ENCODE data around the gene IGSF9B. TPM values are rescaled to one million over a fixed set of nuclear protein-coding genes. Genes with fewer than 3 reads are reported as not detected.

The IGSF9B gene
- total and polyA plus RNA-seq, 9 donors = 4.7 to 17.1 (median 13.4) TPM

DNA sequence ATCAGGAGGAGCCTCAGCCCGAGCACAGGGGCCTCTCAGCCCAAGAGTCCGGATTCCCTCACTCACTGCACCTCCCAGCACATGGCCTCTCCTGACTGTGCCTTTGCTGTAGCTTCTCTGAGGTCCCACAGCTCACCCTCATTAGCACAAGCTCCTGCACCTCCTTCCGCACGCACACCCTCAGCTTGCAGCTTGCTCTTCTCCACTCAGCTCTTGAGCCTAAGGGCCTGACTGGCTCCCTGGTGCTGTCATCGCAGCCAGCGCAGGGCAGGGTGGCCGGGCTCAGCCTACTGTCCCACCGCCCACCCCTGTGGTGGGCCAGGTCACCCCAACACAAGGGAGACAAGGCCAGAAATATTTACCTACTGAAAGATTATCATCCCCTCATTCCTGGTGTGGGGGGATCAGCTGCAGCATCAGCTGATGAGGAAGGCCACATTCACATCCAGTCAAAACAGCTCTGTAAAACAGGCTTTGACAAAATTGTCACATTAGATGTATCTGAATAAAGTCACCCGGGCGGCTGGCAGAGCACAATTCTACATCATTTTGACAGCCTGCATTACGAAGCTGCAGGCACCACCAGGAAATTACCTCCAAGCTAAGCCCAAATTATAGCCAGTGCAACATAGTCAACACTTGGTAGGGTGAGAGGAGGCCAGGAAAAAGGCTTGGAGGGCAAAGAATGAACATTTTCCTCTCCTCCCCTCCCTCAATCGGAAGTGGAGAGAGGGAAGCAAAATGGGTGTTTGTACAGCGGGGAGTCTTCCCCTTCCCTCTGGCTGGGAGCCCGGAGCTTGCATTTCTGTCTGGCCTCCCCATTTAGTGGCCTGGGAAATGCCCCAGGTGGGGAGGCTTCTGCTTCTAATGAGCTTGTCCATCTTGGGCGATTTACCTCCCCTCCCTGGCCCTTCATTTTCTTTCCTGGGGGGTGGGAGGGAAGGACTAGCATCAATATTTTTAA, 29.5 kb upstream of the IGSF9B start:
- WGBS (ENCODE audit: insufficient coverage) = 70% methylated on average over 6 of the region's 15 CpGs
- no peaks in the 10 kb centered on the region for H3K9me3 ChIP-seq (replicated peaks; ENCODE audit: control insufficient read depth, low read depth, low read length)
- H3K27ac ChIP-seq (ENCODE audit: low read length) = no peak overlapping the region
- no peak overlapping the region for H3K4me3 ChIP-seq (ENCODE audit: low read length)
- peaks cover 5% of the 10 kb centered on the region for H3K4me1 ChIP-seq (ENCODE audit: control insufficient read depth, insufficient read depth, low read length)
- DNase-seq = no peak
- H3K27me3 ChIP-seq (ENCODE audit: control insufficient read depth, insufficient read depth, low read length) = peaks cover 10% of the 10 kb centered on the region
- no peaks in the 10 kb centered on the region for H3K36me3 ChIP-seq (ENCODE audit: control insufficient read depth, insufficient read depth, low read length)

DNA sequence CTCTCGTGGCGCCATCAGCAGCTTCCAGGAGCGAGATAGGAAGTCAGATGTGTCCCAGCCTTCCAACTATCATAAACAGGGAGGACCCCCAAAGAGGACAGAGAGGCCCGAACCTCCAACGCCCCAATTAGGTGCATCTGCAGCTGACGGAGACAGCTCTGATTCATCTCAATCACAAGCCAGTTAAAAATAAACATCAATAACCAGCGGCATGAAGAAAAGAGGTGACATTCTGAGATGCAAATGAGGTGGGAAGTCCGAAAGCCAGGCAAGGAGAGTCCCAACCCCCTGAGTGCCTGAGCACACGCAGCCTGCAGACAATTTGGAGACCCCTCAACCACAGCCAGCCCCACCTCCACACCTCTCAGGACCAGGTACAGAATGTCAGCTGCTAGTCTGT, 28.1 kb upstream of the IGSF9B start:
- 85% methylated on average over 4 of the region's 9 CpGs for WGBS (ENCODE audit: insufficient coverage)
- Histone ChIP-seq H3K27ac (ENCODE audit: low read length) (no peak overlapping the region), H3K4me1 (ENCODE audit: control insufficient read depth, insufficient read depth, low read length) (peaks cover 10% of the 10 kb centered on the region), H3K27me3 (ENCODE audit: control insufficient read depth, insufficient read depth, low read length) (peaks cover 12% of the 10 kb centered on the region), H3K36me3 (ENCODE audit: control insufficient read depth, insufficient read depth, low read length) (no peaks in the 10 kb centered on the region), H3K9me3 (replicated peaks; ENCODE audit: control insufficient read depth, low read depth, low read length) (no peaks in the 10 kb centered on the region), H3K4me3 (ENCODE audit: low read length) (no peak overlapping the region)
- no peak for DNase-seq

DNA sequence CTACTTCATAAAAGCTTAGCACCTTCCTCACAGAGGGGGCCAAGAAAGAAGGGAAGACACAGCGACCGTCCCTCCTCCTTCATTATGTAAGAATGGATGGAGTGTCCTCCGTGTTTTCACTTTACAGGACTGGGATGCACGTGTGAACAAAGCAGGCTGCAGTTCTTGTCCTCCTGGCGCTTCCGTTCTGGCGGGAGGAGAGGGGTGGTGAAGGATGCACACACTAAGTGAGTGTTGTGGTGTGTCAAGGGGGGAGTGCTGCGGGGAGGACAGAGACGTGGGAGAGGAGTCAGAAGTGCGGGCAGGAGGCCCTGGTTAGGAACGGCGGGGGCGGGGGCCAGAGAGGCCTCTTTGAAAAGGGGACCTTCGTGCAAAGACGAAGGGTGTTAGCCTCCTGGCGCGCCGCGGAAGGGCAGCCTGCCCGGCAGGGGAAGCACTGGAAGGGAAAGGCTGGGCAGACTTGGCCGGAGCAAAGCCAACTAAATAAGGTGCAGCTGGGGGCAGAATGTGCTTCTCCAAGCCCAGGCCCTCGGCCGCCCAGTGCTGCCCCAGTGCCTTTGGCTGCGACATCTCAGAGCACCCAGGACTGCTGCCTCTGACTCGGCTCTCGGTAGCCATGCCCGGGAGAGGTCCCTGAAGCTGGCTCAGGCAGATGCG, 27.0 kb upstream of the IGSF9B start:
- no peaks in the 10 kb centered on the region for H3K36me3 ChIP-seq (ENCODE audit: control insufficient read depth, insufficient read depth, low read length)
- 77% methylated on average over 22 of the region's 28 CpGs for WGBS (ENCODE audit: insufficient coverage)
- H3K4me3 ChIP-seq (ENCODE audit: low read length) = no peak overlapping the region
- no peaks in the 10 kb centered on the region for H3K9me3 ChIP-seq (replicated peaks; ENCODE audit: control insufficient read depth, low read depth, low read length)
- H3K27ac ChIP-seq (ENCODE audit: low read length) = no peak overlapping the region
- H3K4me1 ChIP-seq (ENCODE audit: control insufficient read depth, insufficient read depth, low read length) = peaks cover 10% of the 10 kb centered on the region
- DNase-seq = no peak
- H3K27me3 ChIP-seq (ENCODE audit: control insufficient read depth, insufficient read depth, low read length) = peaks cover 12% of the 10 kb centered on the region

DNA sequence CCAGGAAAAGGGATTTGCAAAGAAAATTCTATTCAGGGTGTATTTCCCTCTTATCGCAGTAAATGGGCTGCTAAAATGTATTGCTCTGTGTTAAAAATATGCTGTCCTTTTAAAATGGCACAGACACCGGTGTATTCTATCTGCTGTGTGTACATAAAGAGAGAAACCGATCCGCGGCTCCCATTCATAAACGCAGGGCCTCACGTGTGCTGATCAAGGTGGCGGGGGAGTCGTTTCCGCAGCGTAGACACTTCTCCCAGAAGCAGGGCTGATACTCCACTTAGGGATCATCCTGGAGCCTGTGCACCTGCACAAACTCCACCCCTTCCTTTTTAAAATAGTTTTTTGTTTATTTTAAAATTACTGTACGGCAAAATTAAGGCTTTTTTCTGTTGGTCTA, 26.1 kb upstream of the IGSF9B start:
- H3K27me3 ChIP-seq (ENCODE audit: control insufficient read depth, insufficient read depth, low read length) = peaks cover 12% of the 10 kb centered on the region
- no peak for DNase-seq
- no peak overlapping the region for H3K27ac ChIP-seq (ENCODE audit: low read length)
- peaks cover 10% of the 10 kb centered on the region for H3K4me1 ChIP-seq (ENCODE audit: control insufficient read depth, insufficient read depth, low read length)
- H3K9me3 ChIP-seq (replicated peaks; ENCODE audit: control insufficient read depth, low read depth, low read length) = no peaks in the 10 kb centered on the region
- 72% methylated on average over 6 of the region's 12 CpGs for WGBS (ENCODE audit: insufficient coverage)
- no peak overlapping the region for H3K4me3 ChIP-seq (ENCODE audit: low read length)
- no peaks in the 10 kb centered on the region for H3K36me3 ChIP-seq (ENCODE audit: control insufficient read depth, insufficient read depth, low read length)

DNA sequence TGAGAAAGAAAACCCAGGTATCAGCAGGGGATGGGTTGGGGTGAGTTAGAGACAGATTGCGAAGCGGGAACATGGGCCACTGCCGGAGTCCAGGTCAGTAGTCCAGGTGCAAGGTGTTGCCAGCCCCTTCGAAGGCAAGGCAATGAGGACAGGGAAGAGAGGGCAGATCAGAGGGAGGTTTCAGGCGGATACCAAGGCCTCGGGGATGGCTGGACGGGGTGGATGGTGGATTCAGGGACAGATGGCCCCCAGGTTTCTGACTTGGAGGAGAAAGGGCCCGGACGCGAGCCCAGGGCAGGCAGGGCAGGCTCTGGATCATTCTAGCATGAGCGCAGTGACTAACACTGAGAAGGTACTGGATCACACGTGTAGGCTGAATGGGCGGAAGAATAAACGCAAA, 25.4 kb upstream of the IGSF9B start:
- H3K4me3 ChIP-seq (ENCODE audit: low read length) = no peak overlapping the region
- H3K27me3 ChIP-seq (ENCODE audit: control insufficient read depth, insufficient read depth, low read length) = peaks cover 16% of the 10 kb centered on the region
- H3K36me3 ChIP-seq (ENCODE audit: control insufficient read depth, insufficient read depth, low read length) = no peaks in the 10 kb centered on the region
- WGBS (ENCODE audit: insufficient coverage) = 83% methylated on average over 14 of the region's 14 CpGs
- H3K4me1 ChIP-seq (ENCODE audit: control insufficient read depth, insufficient read depth, low read length) = peaks cover 10% of the 10 kb centered on the region
- H3K27ac ChIP-seq (ENCODE audit: low read length) = no peak overlapping the region
- H3K9me3 ChIP-seq (replicated peaks; ENCODE audit: control insufficient read depth, low read depth, low read length) = no peaks in the 10 kb centered on the region
- DNase-seq = no peak

DNA sequence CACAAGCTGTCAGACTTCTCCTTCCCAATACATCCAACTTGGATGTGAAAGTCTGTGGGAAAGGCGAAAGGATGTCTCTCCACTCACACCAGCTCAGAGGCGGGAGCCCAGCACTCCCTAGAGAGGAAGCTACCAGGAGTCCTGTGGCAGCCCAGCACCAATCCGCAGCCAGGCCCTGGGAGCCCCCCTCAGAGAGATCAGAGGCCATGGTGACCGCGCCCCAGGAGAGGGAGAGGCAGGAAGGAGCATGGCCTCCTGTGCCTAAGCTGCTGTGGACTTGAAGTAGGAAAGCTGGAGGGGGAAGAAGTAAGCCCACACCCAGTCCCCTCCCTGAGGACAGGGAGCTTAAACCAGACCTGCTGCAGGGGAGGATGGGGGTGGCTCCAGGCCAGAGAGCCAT, 24.4 kb upstream of the IGSF9B start:
- 80% methylated on average over 1 of the region's 5 CpGs for WGBS (ENCODE audit: insufficient coverage)
- Histone ChIP-seq H3K36me3 (ENCODE audit: control insufficient read depth, insufficient read depth, low read length) (no peaks in the 10 kb centered on the region), H3K9me3 (replicated peaks; ENCODE audit: control insufficient read depth, low read depth, low read length) (no peaks in the 10 kb centered on the region), H3K27me3 (ENCODE audit: control insufficient read depth, insufficient read depth, low read length) (peaks cover 22% of the 10 kb centered on the region), H3K27ac (ENCODE audit: low read length) (peak overlapping the region; percentile 51), H3K4me3 (ENCODE audit: low read length) (no peak overlapping the region), H3K4me1 (ENCODE audit: control insufficient read depth, insufficient read depth, low read length) (peaks cover 6% of the 10 kb centered on the region)
- peak; percentile 8 for DNase-seq

DNA sequence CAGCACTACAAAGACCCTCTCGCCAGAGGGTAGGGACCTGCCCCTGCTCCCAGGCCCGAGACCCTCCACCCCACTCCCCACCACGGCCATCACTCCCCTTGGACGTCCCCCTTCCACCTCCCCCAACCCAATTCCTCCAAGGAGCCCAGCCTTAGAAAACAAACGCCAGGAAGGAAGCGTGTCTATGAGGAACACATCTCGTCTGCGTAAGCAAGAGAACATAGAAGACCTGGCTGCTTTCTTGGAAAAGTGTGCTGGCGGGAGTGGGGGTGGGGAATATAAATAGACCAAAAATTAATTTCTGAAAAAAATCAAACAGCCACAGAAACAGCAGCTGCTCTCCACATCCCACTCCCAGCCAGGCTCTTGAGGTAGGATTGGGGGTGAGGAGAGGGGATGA, 23.9 kb upstream of the IGSF9B start:
- H3K4me1 ChIP-seq (ENCODE audit: control insufficient read depth, insufficient read depth, low read length) = peaks cover 6% of the 10 kb centered on the region
- no peaks in the 10 kb centered on the region for H3K36me3 ChIP-seq (ENCODE audit: control insufficient read depth, insufficient read depth, low read length)
- H3K4me3 ChIP-seq (ENCODE audit: low read length) = no peak overlapping the region
- DNase-seq = peak; percentile 41
- peak overlapping the region; percentile 51 for H3K27ac ChIP-seq (ENCODE audit: low read length)
- H3K9me3 ChIP-seq (replicated peaks; ENCODE audit: control insufficient read depth, low read depth, low read length) = no peaks in the 10 kb centered on the region
- 10% methylated on average over 2 of the region's 9 CpGs for WGBS (ENCODE audit: insufficient coverage)
- peaks cover 22% of the 10 kb centered on the region for H3K27me3 ChIP-seq (ENCODE audit: control insufficient read depth, insufficient read depth, low read length)

DNA sequence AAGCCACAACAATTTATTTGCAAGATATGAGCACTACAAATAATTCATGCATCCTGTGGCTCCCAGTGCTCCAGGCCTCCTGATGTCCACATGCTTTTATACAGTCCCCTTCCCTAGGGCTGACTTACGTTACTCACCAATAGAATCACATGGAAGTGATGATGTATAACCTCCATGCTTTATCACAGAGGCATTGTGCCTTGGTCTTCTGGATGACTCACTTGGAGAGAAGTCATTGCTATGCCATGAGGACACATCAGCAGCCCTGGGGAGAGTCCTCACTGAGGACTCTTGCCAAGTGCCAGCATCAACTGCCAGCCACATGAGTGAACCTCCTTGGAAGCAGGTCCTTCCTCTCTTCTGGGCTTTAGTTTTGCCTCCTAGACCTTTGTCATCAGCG, 22.0 kb upstream of the IGSF9B start:
- H3K4me1 ChIP-seq (ENCODE audit: control insufficient read depth, insufficient read depth, low read length) = peaks cover 6% of the 10 kb centered on the region
- no peak overlapping the region for H3K4me3 ChIP-seq (ENCODE audit: low read length)
- H3K36me3 ChIP-seq (ENCODE audit: control insufficient read depth, insufficient read depth, low read length) = no peaks in the 10 kb centered on the region
- WGBS (ENCODE audit: insufficient coverage) = 80% methylated on average over 1 of the region's 2 CpGs
- DNase-seq = no peak
- H3K9me3 ChIP-seq (replicated peaks; ENCODE audit: control insufficient read depth, low read depth, low read length) = no peaks in the 10 kb centered on the region
- no peak overlapping the region for H3K27ac ChIP-seq (ENCODE audit: low read length)
- H3K27me3 ChIP-seq (ENCODE audit: control insufficient read depth, insufficient read depth, low read length) = peaks cover 28% of the 10 kb centered on the region

DNA sequence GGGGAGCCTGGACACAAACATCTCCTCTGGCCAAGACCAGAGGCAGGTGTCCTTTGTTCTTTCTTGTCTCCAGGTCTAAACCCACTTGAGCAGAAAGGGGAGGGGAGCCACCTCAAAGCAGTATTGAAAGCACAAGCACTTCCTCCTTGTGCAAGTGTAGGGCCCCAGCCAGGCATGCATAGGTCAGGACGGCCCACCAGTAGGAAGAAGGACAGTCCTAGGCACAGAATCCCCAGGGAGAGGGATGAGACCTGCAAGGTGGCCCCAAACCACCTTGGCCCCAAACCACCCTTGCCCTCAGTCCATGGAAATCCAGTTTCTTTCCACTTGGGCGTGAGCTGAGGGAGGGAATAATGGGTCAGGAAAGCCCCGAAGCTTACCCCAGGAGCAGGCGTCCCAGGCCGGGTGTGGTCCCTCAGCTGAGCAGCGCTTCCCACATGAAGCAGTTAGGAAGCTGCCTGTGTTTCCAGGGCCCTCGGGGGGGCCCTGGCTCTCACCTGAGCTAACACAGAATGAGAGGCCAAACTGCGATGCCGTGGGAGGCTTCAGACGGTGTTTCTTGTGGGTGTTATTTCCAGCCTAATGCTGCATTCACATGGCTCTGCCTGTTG, 20.4 kb upstream of the IGSF9B start:
- Histone ChIP-seq H3K27me3 (ENCODE audit: control insufficient read depth, insufficient read depth, low read length) (peaks cover 25% of the 10 kb centered on the region), H3K9me3 (replicated peaks; ENCODE audit: control insufficient read depth, low read depth, low read length) (no peaks in the 10 kb centered on the region), H3K4me3 (ENCODE audit: low read length) (no peak overlapping the region), H3K4me1 (ENCODE audit: control insufficient read depth, insufficient read depth, low read length) (peaks cover 6% of the 10 kb centered on the region), H3K36me3 (ENCODE audit: control insufficient read depth, insufficient read depth, low read length) (no peaks in the 10 kb centered on the region), H3K27ac (ENCODE audit: low read length) (no peak overlapping the region)
- no peak for DNase-seq
- WGBS (ENCODE audit: insufficient coverage) = 65% methylated on average over 7 of the region's 10 CpGs

DNA sequence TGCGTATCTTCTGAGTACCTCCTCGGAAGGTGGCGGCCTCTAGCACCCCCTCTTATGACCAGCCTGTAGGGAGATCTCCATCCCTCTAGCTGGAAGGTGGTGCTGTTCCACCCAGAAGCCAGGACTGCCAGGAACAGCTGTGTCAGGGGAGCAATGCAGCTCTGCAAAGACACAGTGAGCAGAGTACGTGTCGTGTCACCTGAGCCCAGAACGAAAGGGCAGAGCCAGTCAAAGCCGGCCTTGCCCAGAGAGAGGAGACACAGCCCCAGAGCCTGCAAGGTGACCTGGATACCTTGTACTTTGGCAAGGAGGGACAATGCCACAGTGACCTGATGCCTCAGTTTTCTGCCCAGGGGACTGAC, 18.7 kb upstream of the IGSF9B start:
- 66% methylated on average over 6 of the region's 7 CpGs for WGBS (ENCODE audit: insufficient coverage)
- DNase-seq = no peak
- H3K4me3 ChIP-seq (ENCODE audit: low read length) = no peak overlapping the region
- H3K27ac ChIP-seq (ENCODE audit: low read length) = no peak overlapping the region
- peaks cover 18% of the 10 kb centered on the region for H3K27me3 ChIP-seq (ENCODE audit: control insufficient read depth, insufficient read depth, low read length)
- H3K4me1 ChIP-seq (ENCODE audit: control insufficient read depth, insufficient read depth, low read length) = no peaks in the 10 kb centered on the region
- H3K36me3 ChIP-seq (ENCODE audit: control insufficient read depth, insufficient read depth, low read length) = no peaks in the 10 kb centered on the region
- H3K9me3 ChIP-seq (replicated peaks; ENCODE audit: control insufficient read depth, low read depth, low read length) = no peaks in the 10 kb centered on the region
